ENCODE measurements around the gene DSTYK. TPM values are rescaled to one million over a fixed set of nuclear protein-coding genes. Genes with fewer than 3 reads are reported as not detected.
A peak's percentile ranks its signal among the peaks of the same experiment; 100 is the strongest.

DSTYK gene
- total RNA-seq, 1 donor from 2014 or later: 9.2 TPM

DNA sequence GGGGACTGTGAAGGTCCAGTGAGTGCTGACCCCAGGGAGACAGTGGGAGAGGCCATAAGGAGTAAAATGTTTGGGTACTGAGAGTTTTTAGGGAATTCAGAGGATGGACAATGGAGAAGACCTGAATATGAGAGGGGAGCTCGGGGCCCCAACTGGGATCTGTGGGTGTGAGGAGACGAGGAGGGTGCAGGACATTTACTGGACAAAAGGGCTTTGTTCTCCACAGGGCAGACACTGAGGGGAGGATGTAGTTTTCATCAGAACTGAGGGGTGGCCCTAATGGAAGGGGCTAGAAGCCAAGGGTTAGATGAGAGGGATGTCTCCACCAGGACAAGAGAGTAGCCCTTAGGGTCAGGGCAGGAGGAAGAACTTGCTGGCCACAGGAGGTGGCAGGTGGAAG lies 46.2 kb upstream of the DSTYK start:
- peaks cover 24% of the 10 kb centered on the region for H3K27me3 Mint-ChIP-seq (ENCODE audit: unreplicated experiment)
- H3K4me3 Mint-ChIP-seq (ENCODE audit: unreplicated experiment): peak overlapping the region; percentile 74
- H3K36me3 Mint-ChIP-seq (ENCODE audit: unreplicated experiment): no peaks in the 10 kb centered on the region
- TF ChIP-seq, protein P1, sequence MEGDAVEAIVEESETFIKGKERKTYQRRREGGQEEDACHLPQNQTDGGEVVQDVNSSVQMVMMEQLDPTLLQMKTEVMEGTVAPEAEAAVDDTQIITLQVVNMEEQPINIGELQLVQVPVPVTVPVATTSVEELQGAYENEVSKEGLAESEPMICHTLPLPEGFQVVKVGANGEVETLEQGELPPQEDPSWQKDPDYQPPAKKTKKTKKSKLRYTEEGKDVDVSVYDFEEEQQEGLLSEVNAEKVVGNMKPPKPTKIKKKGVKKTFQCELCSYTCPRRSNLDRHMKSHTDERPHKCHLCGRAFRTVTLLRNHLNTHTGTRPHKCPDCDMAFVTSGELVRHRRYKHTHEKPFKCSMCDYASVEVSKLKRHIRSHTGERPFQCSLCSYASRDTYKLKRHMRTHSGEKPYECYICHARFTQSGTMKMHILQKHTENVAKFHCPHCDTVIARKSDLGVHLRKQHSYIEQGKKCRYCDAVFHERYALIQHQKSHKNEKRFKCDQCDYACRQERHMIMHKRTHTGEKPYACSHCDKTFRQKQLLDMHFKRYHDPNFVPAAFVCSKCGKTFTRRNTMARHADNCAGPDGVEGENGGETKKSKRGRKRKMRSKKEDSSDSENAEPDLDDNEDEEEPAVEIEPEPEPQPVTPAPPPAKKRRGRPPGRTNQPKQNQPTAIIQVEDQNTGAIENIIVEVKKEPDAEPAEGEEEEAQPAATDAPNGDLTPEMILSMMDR (IDR thresholded peaks at IDR 0.05; ENCODE audit: partially characterized antibody, unreplicated experiment): no peak
- peaks cover 21% of the 10 kb centered on the region for H3K9me3 Mint-ChIP-seq (ENCODE audit: unreplicated experiment)
- H3K27ac Mint-ChIP-seq (ENCODE audit: unreplicated experiment): peak overlapping the region; percentile 91
- H3K4me1 Mint-ChIP-seq (ENCODE audit: low read depth, unreplicated experiment): peaks cover 61% of the 10 kb centered on the region
- no peak for DNase-seq

DNA sequence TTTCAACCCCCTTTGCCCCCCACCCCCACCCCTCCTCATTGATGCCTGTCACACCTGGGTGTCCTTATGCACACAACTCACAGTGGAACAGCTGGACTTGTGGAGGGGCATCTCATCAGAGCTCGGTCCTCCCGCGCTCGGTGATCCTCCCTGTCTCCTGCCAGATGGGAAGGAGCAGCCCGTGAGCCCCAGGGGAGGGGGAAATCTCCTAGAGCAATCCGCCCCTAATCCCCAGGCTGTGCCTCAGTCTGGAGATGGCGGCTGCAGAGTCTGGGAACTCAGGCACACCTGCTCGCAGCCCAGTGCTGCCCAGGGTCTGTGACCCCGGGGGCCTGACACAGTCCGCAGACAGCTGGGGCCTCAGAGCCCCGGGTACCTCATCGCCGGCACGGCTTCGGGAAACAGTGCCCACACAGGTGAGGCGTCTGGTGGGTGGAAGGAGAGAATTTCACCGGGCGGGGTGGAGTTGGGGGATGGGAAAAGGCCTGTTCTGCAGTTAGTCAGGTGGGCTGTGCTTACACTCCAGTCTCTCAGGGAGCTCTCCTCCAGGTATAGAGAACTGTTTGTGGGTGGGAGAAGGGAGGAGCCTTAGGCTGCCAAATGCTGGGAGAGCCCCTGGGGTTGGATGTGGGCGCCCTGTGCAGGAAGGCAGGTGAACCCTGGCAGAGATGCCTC lies 45.6 kb upstream of the DSTYK start:
- peaks cover 22% of the 10 kb centered on the region for H3K27me3 Mint-ChIP-seq (ENCODE audit: unreplicated experiment)
- H3K9me3 Mint-ChIP-seq (ENCODE audit: unreplicated experiment): peaks cover 21% of the 10 kb centered on the region
- peaks cover 61% of the 10 kb centered on the region for H3K4me1 Mint-ChIP-seq (ENCODE audit: low read depth, unreplicated experiment)
- TF ChIP-seq, protein P1 (IDR thresholded peaks at IDR 0.05; ENCODE audit: partially characterized antibody, unreplicated experiment): no peak
- H3K27ac Mint-ChIP-seq (ENCODE audit: unreplicated experiment): peak overlapping the region; percentile 91
- DNase-seq: peak; percentile 75
- H3K36me3 Mint-ChIP-seq (ENCODE audit: unreplicated experiment): no peaks in the 10 kb centered on the region
- peak overlapping the region; percentile 75 for H3K4me3 Mint-ChIP-seq (ENCODE audit: unreplicated experiment)

- Mint-ChIP-seq H3K4me1 (ENCODE audit: low read depth, unreplicated experiment) (peaks cover 62% of the 10 kb centered on the region), H3K27me3 (ENCODE audit: unreplicated experiment) (peaks cover 18% of the 10 kb centered on the region), H3K9me3 (ENCODE audit: unreplicated experiment) (peaks cover 21% of the 10 kb centered on the region), H3K36me3 (ENCODE audit: unreplicated experiment) (no peaks in the 10 kb centered on the region), H3K4me3 (ENCODE audit: unreplicated experiment) (peak overlapping the region; percentile 61), H3K27ac (ENCODE audit: unreplicated experiment) (peak overlapping the region; percentile 91)
- peak; percentile 95 for DNase-seq
- TF ChIP-seq, protein P1 (IDR thresholded peaks at IDR 0.05; ENCODE audit: partially characterized antibody, unreplicated experiment): peak; percentile 97
Observed at GRCh38 chr1:205255941-205256780, 44.7 kb upstream of the DSTYK start.

GRCh38 chr1:205251576-205251975 lies 40.1 kb upstream of the DSTYK start:
- peaks cover 56% of the 10 kb centered on the region for H3K4me1 Mint-ChIP-seq (ENCODE audit: low read depth, unreplicated experiment)
- H3K36me3 Mint-ChIP-seq (ENCODE audit: unreplicated experiment): no peaks in the 10 kb centered on the region
- H3K9me3 Mint-ChIP-seq (ENCODE audit: unreplicated experiment): peaks cover 15% of the 10 kb centered on the region
- H3K27ac Mint-ChIP-seq (ENCODE audit: unreplicated experiment): no peak overlapping the region
- peak overlapping the region; percentile 2 for H3K4me3 Mint-ChIP-seq (ENCODE audit: unreplicated experiment)
- H3K27me3 Mint-ChIP-seq (ENCODE audit: unreplicated experiment): peaks cover 3% of the 10 kb centered on the region
- no peak for DNase-seq
- TF ChIP-seq, protein P1 (IDR thresholded peaks at IDR 0.05; ENCODE audit: partially characterized antibody, unreplicated experiment): no peak

- H3K27me3 Mint-ChIP-seq (ENCODE audit: unreplicated experiment): no peaks in the 10 kb centered on the region
- no peaks in the 10 kb centered on the region for H3K36me3 Mint-ChIP-seq (ENCODE audit: unreplicated experiment)
- no peak overlapping the region for H3K27ac Mint-ChIP-seq (ENCODE audit: unreplicated experiment)
- DNase-seq: no peak
- H3K4me3 Mint-ChIP-seq (ENCODE audit: unreplicated experiment): no peak overlapping the region
- peaks cover 8% of the 10 kb centered on the region for H3K9me3 Mint-ChIP-seq (ENCODE audit: unreplicated experiment)
- H3K4me1 Mint-ChIP-seq (ENCODE audit: low read depth, unreplicated experiment): peaks cover 51% of the 10 kb centered on the region
- TF ChIP-seq, protein P1 (IDR thresholded peaks at IDR 0.05; ENCODE audit: partially characterized antibody, unreplicated experiment): no peak
Observed at GRCh38 chr1:205250699-205251098, 39.2 kb upstream of the DSTYK start.
